ENCODE results near the gene PCSK6. TPM values are rescaled to one million over a fixed set of nuclear protein-coding genes. Genes with fewer than 3 reads are reported as not detected.

PCSK6 gene
- total RNA-seq, 1 donor from 2014 or later, result 6.8 TPM

DNA sequence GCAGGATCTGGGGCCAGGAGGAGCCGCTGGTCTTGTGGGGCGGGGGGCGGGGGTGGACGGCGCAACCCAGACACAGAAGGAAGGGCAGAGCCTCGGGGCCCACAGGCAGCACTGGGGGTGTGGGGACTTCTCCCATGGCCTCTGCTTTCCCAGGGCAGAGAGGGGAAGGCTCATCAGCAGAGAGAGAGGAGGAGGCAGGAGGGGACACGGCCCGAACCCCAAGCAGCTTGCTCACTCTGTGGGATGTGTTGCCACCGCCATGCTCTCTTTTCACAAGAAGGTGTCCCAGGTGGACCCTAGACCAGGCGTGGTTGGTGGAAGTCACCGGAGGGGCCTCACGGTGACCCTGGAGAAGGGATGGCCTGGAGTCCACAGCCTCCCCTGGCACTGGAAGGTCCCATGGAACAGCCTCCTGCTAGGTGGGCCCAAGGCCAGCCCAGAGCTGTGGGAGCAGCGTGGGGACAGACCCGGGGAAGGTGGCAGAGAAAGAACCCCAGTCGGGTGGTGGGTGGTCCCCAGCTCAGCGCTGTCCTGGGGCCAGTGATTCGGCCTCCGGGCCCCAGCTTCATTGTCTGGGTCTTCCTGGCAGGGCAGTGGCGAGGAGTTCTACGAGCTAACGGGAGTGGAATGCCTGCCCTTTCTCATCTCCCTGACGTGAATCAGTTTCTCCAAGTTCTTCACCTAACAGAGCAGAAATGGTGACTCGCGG lies 46.8 kb upstream of the PCSK6 start:
- no peak overlapping the region for H3K4me3 ChIP-seq (ENCODE audit: low read depth, low read length)
- TF ChIP-seq, protein P1, sequence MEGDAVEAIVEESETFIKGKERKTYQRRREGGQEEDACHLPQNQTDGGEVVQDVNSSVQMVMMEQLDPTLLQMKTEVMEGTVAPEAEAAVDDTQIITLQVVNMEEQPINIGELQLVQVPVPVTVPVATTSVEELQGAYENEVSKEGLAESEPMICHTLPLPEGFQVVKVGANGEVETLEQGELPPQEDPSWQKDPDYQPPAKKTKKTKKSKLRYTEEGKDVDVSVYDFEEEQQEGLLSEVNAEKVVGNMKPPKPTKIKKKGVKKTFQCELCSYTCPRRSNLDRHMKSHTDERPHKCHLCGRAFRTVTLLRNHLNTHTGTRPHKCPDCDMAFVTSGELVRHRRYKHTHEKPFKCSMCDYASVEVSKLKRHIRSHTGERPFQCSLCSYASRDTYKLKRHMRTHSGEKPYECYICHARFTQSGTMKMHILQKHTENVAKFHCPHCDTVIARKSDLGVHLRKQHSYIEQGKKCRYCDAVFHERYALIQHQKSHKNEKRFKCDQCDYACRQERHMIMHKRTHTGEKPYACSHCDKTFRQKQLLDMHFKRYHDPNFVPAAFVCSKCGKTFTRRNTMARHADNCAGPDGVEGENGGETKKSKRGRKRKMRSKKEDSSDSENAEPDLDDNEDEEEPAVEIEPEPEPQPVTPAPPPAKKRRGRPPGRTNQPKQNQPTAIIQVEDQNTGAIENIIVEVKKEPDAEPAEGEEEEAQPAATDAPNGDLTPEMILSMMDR (IDR thresholded peaks at IDR 0.05; ENCODE audit: insufficient read depth, low read length, severe bottlenecking), result no peak
- FAIRE-seq (no peak), DNase-seq (ENCODE audit: low read depth) (no peak)
- no peaks in the 10 kb centered on the region for H3K36me3 ChIP-seq (ENCODE audit: control insufficient read depth, insufficient read depth, low read length)
- no peaks in the 10 kb centered on the region for H3K27me3 ChIP-seq (ENCODE audit: control insufficient read depth, insufficient read depth, low read length)

DNA sequence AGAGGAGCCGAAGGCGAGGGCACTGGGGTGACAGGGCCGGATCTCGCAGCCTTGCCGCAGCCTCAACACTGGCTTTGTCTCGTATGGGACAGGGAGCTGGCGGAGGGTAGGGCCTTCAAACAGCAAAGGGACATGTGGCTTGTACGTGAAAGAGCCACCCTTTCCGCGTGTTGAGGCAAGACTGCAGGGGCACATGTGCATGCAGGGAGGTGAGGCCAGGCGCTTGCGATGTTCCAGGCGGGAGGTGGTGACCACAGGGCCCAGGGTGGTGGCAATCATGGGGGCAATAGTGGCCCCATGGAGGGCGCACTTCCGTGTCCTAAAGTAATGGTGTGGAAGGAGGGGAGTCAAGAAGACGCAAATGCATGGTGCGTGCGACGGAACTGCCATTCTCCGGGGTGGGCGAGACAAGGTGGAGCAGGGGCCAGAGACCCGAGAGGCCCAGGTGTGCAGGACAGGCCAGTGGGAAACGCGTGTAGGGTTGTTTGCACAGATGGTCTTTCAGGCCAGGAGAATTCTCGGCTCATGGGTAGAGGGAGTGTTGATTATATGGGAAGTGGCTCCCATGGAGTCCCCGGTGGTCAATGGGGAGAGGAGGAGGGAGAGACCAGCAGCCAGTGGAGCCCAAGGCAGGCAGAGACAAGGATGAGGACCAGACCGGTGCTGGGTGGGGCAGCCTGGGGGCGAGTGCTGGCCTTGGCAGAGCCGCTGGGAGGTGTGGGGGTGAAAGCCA lies 45.8 kb upstream of the PCSK6 start:
- FAIRE-seq, result no peak
- no peaks in the 10 kb centered on the region for H3K27me3 ChIP-seq (ENCODE audit: control insufficient read depth, insufficient read depth, low read length)
- TF ChIP-seq, protein P1 (IDR thresholded peaks at IDR 0.05; ENCODE audit: insufficient read depth, low read length, severe bottlenecking), result no peak
- H3K36me3 ChIP-seq (ENCODE audit: control insufficient read depth, insufficient read depth, low read length), result no peaks in the 10 kb centered on the region
- H3K4me3 ChIP-seq (ENCODE audit: low read depth, low read length), result no peak overlapping the region
- no peak for DNase-seq (ENCODE audit: low read depth)

DNA sequence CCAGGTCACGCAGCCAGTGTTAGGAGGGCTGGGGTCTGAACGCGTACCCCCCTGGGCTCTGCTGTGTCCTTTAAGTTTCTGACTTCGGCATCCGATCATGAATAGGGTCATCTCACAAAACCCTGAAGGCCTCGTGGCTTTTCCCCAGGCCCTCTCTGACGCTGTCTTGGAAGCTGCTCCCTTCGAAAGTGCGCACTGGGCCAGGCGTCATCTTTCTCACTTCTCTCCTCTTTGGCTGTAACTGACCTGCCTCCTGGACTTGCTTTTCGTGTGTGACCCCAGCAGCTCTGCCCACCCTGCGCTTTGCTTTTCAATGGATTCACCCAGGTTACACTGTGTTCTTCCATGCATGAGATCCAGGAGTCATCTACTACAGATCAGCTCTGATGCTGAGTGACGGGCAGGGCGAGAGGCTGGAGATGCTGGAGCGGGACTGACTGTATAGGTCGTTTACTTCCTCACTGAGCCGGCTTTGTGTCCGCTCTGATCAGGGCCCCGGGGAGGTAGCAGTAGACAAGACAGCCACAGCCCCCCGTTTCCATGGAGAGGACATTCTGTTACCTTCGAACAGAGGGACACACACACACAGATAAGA lies 45.0 kb upstream of the PCSK6 start:
- H3K36me3 ChIP-seq (ENCODE audit: control insufficient read depth, insufficient read depth, low read length), result no peaks in the 10 kb centered on the region
- TF ChIP-seq, protein P1 (IDR thresholded peaks at IDR 0.05; ENCODE audit: insufficient read depth, low read length, severe bottlenecking), result no peak
- H3K27me3 ChIP-seq (ENCODE audit: control insufficient read depth, insufficient read depth, low read length), result no peaks in the 10 kb centered on the region
- H3K4me3 ChIP-seq (ENCODE audit: low read depth, low read length), result no peak overlapping the region
- DNase-seq (ENCODE audit: low read depth) (no peak), FAIRE-seq (no peak)

DNA sequence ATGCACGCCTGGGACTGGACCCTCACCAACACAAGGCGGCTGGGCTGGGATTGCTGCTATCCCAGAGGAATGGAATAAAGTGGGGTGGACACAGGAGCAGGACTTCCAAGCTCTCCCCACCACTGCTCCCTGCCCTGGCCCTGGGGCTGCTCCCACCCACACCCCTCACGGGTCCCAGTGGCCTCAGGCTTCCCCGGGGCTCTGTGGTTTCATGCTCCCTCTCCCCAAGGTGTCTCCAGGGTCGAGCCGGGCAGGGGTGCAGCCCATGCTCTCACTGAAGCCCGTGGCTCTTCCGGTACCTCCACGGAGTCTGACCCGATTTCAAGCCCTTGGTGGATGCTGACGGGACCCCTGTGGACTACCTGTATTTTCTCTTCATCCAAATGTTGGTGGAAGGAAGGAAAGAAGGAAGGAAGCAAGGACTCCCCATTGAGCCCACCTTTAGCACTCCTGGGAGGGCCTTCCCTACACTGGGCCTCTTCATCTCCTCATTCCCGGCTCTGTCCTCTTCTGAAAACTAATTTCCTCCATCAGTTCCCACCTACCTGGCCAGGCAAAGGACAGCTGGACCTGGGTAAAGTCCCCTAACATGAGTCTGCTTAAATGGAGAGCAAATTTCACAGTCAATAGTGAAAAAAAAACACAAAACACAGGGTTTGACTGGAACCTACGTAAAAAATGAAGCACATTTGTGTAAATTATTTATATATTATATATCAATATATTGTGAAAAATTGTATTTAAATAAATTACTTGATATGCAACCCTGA lies 44.0 kb upstream of the PCSK6 start:
- Histone ChIP-seq H3K36me3 (ENCODE audit: control insufficient read depth, insufficient read depth, low read length) (no peaks in the 10 kb centered on the region), H3K4me3 (ENCODE audit: low read depth, low read length) (no peak overlapping the region), H3K27me3 (ENCODE audit: control insufficient read depth, insufficient read depth, low read length) (no peaks in the 10 kb centered on the region)
- DNase-seq (ENCODE audit: low read depth), result no peak
- no peak for FAIRE-seq
- TF ChIP-seq, protein P1 (IDR thresholded peaks at IDR 0.05; ENCODE audit: insufficient read depth, low read length, severe bottlenecking), result no peak

DNA sequence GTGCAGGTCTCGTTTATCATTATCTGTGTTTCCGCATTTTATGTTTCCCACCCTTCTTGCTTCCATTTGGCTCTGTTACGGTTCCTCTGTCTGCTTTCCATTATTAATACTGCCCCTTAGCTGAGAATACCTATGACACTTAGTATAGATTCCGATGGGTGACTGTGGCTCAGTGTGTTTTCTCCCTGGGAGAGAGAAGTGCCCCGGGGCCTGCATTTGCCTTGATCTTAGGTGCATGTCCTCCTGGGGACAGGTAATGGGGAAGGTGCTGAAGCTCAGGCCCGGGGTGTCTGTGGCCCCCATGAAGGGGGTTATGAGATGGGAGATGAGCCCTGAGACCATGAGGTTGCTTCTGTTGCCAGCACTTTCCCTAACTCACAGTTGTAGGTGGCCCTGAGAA lies 43.4 kb upstream of the PCSK6 start:
- H3K4me3 ChIP-seq (ENCODE audit: low read depth, low read length), result no peak overlapping the region
- no peaks in the 10 kb centered on the region for H3K27me3 ChIP-seq (ENCODE audit: control insufficient read depth, insufficient read depth, low read length)
- no peak for FAIRE-seq
- no peaks in the 10 kb centered on the region for H3K36me3 ChIP-seq (ENCODE audit: control insufficient read depth, insufficient read depth, low read length)
- DNase-seq (ENCODE audit: low read depth), result no peak
- TF ChIP-seq, protein P1 (IDR thresholded peaks at IDR 0.05; ENCODE audit: insufficient read depth, low read length, severe bottlenecking), result no peak

All from bronchial epithelial cell (primary cell).